HFF-Myc (cell line): ENCODE measurements around the gene TPM2.
A peak's percentile ranks its signal among the peaks of the same experiment; 100 is the strongest.

Experiments used
- DNase-seq: peaks from one replicate; pipeline ENCODE4 v3.0.0-alpha.2; 2011; ENCODE audit warnings: low read depth; ENCODE audit errors: extremely low read depth
- H3K4me3 ChIP-seq: replicated peaks from 2 replicates; pipeline ENCODE4 v1.5.1; 2011; ENCODE audit warnings: low read depth, mild to moderate bottlenecking, control low read depth, low read length
- CTCF ChIP-seq: IDR thresholded peaks from 2 replicates; pipeline ENCODE4 v1.5.1; 2012; ENCODE audit warnings: mild to moderate bottlenecking, low read depth, low read length, control low read depth; ENCODE audit errors: missing control alignments

TPM2 gene

DNA sequence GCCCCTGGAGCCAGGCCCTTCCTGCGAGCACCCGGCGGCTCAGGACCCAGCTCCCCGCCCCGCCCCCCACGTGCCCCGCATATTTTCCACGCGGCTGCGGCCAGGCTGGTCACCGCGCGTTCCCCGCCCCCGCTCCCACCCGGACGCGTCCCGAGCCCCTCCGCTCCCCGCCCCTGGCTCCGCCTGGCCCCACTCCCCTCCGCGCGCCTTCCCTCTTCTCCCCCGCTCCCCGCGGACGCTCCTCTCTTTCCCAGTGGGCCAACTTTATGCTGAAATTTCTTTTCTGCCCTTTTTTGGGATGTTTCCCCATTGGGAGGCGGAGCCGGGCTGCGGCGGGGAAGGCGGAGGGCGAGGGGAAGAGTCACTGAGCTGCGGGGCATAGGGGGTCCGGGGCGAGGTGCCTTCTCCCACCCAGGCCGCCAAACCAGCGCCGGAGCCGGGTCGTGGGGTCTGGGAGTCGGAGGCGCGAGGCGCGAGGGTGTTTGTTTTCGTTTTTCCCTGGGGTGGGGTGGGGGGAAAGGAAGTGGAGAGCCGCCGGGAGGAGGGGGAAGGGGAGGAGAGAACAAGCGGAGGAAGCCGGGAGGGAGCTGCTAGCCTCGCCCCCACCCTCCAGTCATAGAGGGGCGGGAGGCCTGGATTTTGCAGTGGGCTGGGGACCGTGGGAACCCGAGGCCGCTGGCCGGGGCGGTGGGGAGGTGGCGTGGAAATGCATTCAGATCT lies 1.0 kb upstream of the TPM2 start:
- no peak for DNase-seq
- TF ChIP-seq CTCF = no peak
- peak overlapping the region; percentile 100 for H3K4me3 ChIP-seq

DNA sequence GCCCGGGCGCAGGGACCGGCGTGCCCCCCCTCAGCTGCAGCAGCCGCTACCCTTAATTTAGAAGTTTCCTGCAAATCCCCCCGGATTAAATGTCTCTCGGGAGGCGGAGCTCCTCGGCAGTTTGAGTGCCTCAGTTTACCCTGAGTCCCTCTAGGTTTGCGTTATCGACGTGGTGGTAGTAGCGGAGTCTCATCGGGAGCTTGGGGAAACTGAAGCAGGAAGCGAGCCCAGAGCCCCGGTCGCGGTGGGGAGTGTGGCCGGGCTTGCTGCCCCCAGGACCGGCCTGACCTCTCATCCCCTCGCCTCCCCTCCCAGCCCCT lies 529 bp upstream of the TPM2 start:
- no peak for DNase-seq
- TF ChIP-seq CTCF = no peak
- H3K4me3 ChIP-seq = peak overlapping the region; percentile 100

DNA sequence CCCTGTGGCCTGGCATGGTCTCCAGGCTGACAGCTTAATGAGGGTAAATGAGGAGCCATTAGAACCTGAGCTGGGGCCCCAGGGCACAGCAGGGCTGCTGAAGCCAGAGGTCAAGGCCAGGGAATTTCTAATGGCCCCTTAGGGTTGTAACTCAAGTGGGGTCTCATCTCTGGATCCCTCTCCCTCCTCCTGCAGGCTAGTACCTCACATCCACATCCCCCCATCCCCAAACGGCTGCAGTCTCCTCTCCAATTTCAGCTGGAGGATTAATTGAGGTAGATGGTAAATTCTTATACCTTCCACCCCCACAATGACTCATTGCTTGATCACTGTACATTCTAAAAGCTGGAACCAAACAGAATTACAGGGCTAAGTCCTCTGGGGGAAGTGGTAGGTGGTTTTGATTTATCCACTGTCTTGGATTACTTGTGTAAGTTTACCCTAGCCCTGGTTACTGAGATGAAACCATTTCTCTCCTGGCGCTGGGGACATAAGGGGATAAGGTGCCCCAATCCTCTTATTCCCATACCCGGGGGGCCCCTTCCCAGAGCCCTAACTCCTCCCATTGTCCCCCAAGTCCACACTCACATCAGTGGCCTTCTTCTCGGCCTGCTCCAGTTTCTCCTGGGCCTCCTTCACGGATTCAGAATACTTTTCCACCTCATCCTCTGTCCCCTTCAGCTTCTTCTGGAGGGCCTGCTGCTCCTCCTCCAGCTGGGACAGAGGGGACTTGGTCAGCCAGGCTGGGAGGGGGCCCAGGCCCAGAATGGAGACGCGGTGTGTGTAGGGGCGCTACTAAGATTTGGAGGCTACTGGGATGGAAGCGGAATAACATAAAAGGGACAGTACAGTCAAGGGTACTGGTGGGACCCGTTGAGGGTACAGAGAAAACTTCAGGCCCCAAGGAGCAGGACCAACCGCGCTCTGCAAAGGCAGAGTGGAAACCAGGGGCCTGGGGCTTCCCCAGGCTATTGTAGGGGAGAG lies 875 bp downstream of the TPM2 start:
- peak overlapping the region; percentile 100 for H3K4me3 ChIP-seq
- no peak for TF ChIP-seq CTCF
- DNase-seq = peak; percentile 71

- TF ChIP-seq CTCF = no peak
- peak overlapping the region; percentile 100 for H3K4me3 ChIP-seq
- no peak for DNase-seq
These were observed 1.7 kb downstream of the TPM2 start for GRCh38 chr9:35687972-35688557.

DNA sequence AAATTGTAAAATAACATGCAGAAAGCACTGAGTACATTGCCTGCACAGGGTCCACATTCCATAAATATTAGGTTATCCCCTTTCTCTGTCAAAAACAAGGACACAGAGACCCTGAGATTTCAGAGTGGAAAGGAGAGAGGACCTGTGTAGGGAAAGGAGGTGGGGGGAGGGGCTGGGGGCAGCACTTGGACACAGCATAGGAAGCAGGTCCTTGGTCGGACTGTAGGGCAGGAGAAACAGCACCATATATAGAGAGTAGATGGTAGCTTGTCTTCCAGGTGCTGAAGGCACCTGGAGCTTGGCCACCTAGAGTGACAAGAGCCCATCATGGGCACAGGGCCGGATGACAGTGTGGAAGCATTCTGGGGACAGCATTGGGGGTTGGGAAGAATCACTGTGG lies 2.4 kb downstream of the TPM2 start:
- no peak for DNase-seq
- TF ChIP-seq CTCF = no peak
- H3K4me3 ChIP-seq = peak overlapping the region; percentile 100

- peak overlapping the region; percentile 100 for H3K4me3 ChIP-seq
- no peak for TF ChIP-seq CTCF
- DNase-seq = no peak
These were observed 3.2 kb downstream of the TPM2 start for GRCh38 chr9:35686222-35687203.
